Kidney epithelial cell (primary cell): ENCODE results near the gene PHF3. TPM values are rescaled to one million over a fixed set of nuclear protein-coding genes. Genes with fewer than 3 reads are reported as not detected.

Experiments used
- DNase-seq: peaks from one replicate; pipeline ENCODE4 v3.0.0-alpha.2; 2010; ENCODE audit warnings: low read depth
- H3K27me3 ChIP-seq: 2 replicates; pipeline ENCODE4 v1.6.0; 2011; ENCODE audit warnings: low read length; ENCODE audit not compliant: control insufficient read depth, insufficient read depth
- H3K36me3 ChIP-seq: 2 replicates; pipeline ENCODE4 v1.5.1; 2011; ENCODE audit warnings: low read length; ENCODE audit not compliant: control insufficient read depth, insufficient read depth
- H3K4me3 ChIP-seq: 2 replicates; pipeline ENCODE4 v1.5.1; 2011; ENCODE audit warnings: low read depth, mild to moderate bottlenecking, control low read depth, low read length
- total RNA-seq: library from RNA; depleted of rRNA; stranded (reverse); fragments of >200 nt; gene quantifications from 2 replicates; pipeline ENCODE4 v1.2.3, GENCODE V29; 2015
- TF ChIP-seq, protein P1 (sequence below): IDR thresholded peaks from 2 replicates; pipeline ENCODE4 v1.5.1; 2011; ENCODE audit warnings: mild to moderate bottlenecking, moderate library complexity, low read length, control low read depth, inconsistent platforms; ENCODE audit not compliant: insufficient read depth, poor library complexity, severe bottlenecking

PHF3 gene
- total RNA-seq, 1 donor from 2014 or later, result 45.7 TPM

DNA sequence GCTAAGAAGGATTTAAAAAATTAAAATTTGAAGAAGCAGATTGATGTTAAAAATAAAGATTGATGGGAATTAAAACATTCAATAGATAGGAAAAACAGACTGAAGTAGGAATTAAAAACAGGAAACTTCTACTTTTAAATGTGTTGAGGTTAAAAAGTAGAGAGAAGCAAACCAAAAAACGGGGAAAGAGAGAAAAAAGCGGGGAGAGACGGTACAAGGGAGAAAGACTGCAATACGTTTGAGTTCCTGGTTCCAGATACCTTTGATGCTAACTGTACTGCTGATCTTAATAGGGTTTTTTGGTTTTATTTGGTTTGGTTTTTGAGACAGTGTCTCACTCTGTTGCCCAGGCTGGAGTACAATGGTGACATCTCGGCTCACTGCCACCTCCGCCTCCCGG is 36.4 kb upstream of the PHF3 start:
- Histone ChIP-seq H3K36me3 (no peaks in the 10 kb centered on the region), H3K4me3 (no peak overlapping the region), H3K27me3 (no peaks in the 10 kb centered on the region)
- TF ChIP-seq, protein P1, sequence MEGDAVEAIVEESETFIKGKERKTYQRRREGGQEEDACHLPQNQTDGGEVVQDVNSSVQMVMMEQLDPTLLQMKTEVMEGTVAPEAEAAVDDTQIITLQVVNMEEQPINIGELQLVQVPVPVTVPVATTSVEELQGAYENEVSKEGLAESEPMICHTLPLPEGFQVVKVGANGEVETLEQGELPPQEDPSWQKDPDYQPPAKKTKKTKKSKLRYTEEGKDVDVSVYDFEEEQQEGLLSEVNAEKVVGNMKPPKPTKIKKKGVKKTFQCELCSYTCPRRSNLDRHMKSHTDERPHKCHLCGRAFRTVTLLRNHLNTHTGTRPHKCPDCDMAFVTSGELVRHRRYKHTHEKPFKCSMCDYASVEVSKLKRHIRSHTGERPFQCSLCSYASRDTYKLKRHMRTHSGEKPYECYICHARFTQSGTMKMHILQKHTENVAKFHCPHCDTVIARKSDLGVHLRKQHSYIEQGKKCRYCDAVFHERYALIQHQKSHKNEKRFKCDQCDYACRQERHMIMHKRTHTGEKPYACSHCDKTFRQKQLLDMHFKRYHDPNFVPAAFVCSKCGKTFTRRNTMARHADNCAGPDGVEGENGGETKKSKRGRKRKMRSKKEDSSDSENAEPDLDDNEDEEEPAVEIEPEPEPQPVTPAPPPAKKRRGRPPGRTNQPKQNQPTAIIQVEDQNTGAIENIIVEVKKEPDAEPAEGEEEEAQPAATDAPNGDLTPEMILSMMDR, result no peak
- DNase-seq, result no peak

GRCh38 chr6:63600136-63600535 is 35.5 kb upstream of the PHF3 start:
- no peaks in the 10 kb centered on the region for H3K36me3 ChIP-seq
- DNase-seq, result no peak
- TF ChIP-seq, protein P1, result no peak
- H3K27me3 ChIP-seq, result no peaks in the 10 kb centered on the region
- H3K4me3 ChIP-seq, result no peak overlapping the region

GRCh38 chr6:63609231-63609630 is 26.4 kb upstream of the PHF3 start:
- TF ChIP-seq, protein P1, result no peak
- Histone ChIP-seq H3K4me3 (no peak overlapping the region), H3K36me3 (no peaks in the 10 kb centered on the region), H3K27me3 (no peaks in the 10 kb centered on the region)
- no peak for DNase-seq

- Histone ChIP-seq H3K4me3 (no peak overlapping the region), H3K36me3 (no peaks in the 10 kb centered on the region), H3K27me3 (no peaks in the 10 kb centered on the region)
- TF ChIP-seq, protein P1, result no peak
- DNase-seq, result no peak
These were observed 24.7 kb upstream of the PHF3 start for GRCh38 chr6:63610944-63611343.

DNA sequence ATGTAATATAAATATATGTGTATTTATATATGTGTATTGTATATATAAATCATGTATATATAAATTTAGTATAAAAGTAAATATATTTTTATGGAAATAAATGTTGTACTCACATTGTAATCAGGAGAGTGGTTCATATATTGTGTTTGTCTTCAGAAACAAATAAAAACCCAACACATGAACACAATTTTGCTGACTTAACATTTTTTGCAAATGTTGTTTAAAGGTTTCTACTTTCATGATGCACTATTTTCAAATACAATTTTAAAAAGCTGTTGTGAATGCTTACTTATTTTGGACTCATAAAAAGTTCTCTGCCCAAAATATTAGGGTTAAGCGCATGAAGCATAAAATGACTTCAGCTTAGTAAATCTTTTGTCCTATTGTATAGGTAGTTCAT is 24.0 kb upstream of the PHF3 start:
- DNase-seq, result no peak
- no peak overlapping the region for H3K4me3 ChIP-seq
- TF ChIP-seq, protein P1, result no peak
- no peaks in the 10 kb centered on the region for H3K36me3 ChIP-seq
- no peaks in the 10 kb centered on the region for H3K27me3 ChIP-seq

GRCh38 chr6:63615590-63615989 is 20.0 kb upstream of the PHF3 start:
- TF ChIP-seq, protein P1, result no peak
- Histone ChIP-seq H3K4me3 (no peak overlapping the region), H3K36me3 (no peaks in the 10 kb centered on the region), H3K27me3 (no peaks in the 10 kb centered on the region)
- DNase-seq, result no peak
